RWPE1 (cell line): ENCODE measurements around the gene FAM13C.

ENCODE experiments used
- CTCF ChIA-PET: fragments of 350-600 bp; sonication (Branson Sonifier 250); formaldehyde crosslinking; extraction: SDS; loops from one replicate; lab custom pipeline; 2021; lab: Yijun Ruan, JAX
- POLR2A ChIA-PET: fragments of 400-600 bp; formaldehyde crosslinking; extraction: SDS; loops from one replicate; lab custom pipeline; 2020; ENCODE audit warnings: antibody characterized with exemption; ENCODE audit not compliant: low non-redundant PET; lab: Yijun Ruan, JAX
- DNase-seq: peaks from one replicate; pipeline ENCODE4 v3.0.0; 2012; ENCODE audit warnings: low spot score
- H3K27ac ChIP-seq: fragments of 450-650 bp; 2 replicates; pipeline ENCODE4 v1.5.1; 2017
- CTCF ChIP-seq: fragments of 450-650 bp; conservative IDR thresholded peaks from 2 replicates; pipeline ENCODE4 v1.5.1; 2017; ENCODE audit warnings: low read depth, mild to moderate bottlenecking

The FAM13C gene

GRCh38 chr10:59322131-59322530, 40.2 kb downstream of the FAM13C start:
- TF ChIP-seq CTCF, result no peak
- ChIA-PET POLR2A (no interaction called here), CTCF (no interaction called here)
- DNase-seq, result no peak
- H3K27ac ChIP-seq, result no peak overlapping the region

GRCh38 chr10:59320355-59320754, 42.0 kb downstream of the FAM13C start:
- POLR2A ChIA-PET, result no interaction called here

GRCh38 chr10:59319854-59320253, 42.5 kb downstream of the FAM13C start:
- ChIA-PET CTCF (no interaction called here), POLR2A (no interaction called here)
- H3K27ac ChIP-seq, result no peak overlapping the region
- TF ChIP-seq CTCF, result no peak
- no peak for DNase-seq

More at GRCh38 chr10:59320355-59320754, 42.0 kb downstream of the FAM13C start:
- TF ChIP-seq CTCF, result no peak
- no peak overlapping the region for H3K27ac ChIP-seq
- CTCF ChIA-PET, result no interaction called here
- no peak for DNase-seq

- POLR2A ChIA-PET, result no interaction called here
- TF ChIP-seq CTCF, result no peak
- DNase-seq, result no peak
- no peak overlapping the region for H3K27ac ChIP-seq
- CTCF ChIA-PET, result interaction anchor here (0.6 kb wide), 1 partner anchor 25 kb away, joined by 3 read pairs; no protein-coding TSS in a partner anchor
These were observed 45.3 kb downstream of the FAM13C start for GRCh38 chr10:59317066-59317465.

- POLR2A ChIA-PET, result no interaction called here
- H3K27ac ChIP-seq, result no peak overlapping the region
- DNase-seq, result no peak
- CTCF ChIA-PET, result interaction anchor here (0.7 kb wide), 1 partner anchor 14 kb away, joined by 3 read pairs; no protein-coding TSS in a partner anchor
- no peak for TF ChIP-seq CTCF
These were observed 46.9 kb downstream of the FAM13C start for GRCh38 chr10:59315465-59315864.

- POLR2A ChIA-PET, result no interaction called here
- H3K27ac ChIP-seq, result no peak overlapping the region
- CTCF ChIA-PET, result no interaction called here
- DNase-seq, result no peak
- no peak for TF ChIP-seq CTCF
These were observed 48.1 kb downstream of the FAM13C start for GRCh38 chr10:59314268-59314667.

- CTCF ChIA-PET, result no interaction called here
- POLR2A ChIA-PET, result no interaction called here
- H3K27ac ChIP-seq, result no peak overlapping the region
- no peak for DNase-seq
- no peak for TF ChIP-seq CTCF
These were observed 50.1 kb downstream of the FAM13C start for GRCh38 chr10:59312247-59312646.
